Measurements from ENCODE around the gene DISC1. TPM values are rescaled to one million over a fixed set of nuclear protein-coding genes. Genes with fewer than 3 reads are reported as not detected.
"Not testable (repeated sequence)": the region's sequence is repeated elsewhere in the genome, so short reads cannot be mapped to it uniquely, and the experiment has no call there.

Gene DISC1
- total RNA-seq, 3 donors from 2014 or later = 12.1 to 18.9 (median 12.4) TPM

GRCh38 chr1:231761252-231761651 is 134.7 kb downstream of the DISC1 start:
- Histone ChIP-seq H3K9me3 (no peaks in the 10 kb centered on the region), H3K27me3 (no peaks in the 10 kb centered on the region), H3K36me3 (no peaks in the 10 kb centered on the region), H3K27ac (no peak overlapping the region), H3K4me3 (no peak overlapping the region), H3K4me1 (no peaks in the 10 kb centered on the region)
- intact Hi-C loops (cut with DNase I; ENCODE audit: low total_unique reads) = no loop called here
- DNase-seq (ENCODE audit: low spot score in 2 of 2) = no peak
- TF ChIP-seq POLR2A (IDR thresholded peaks at IDR 0.05) (no peak), CTCF (IDR thresholded peaks at IDR 0.05) (no peak), POLR2AphosphoS5 (IDR thresholded peaks at IDR 0.05) (no peak)

- no peak overlapping the region for H3K4me3 ChIP-seq
- no peaks in the 10 kb centered on the region for H3K9me3 ChIP-seq
- no peak for TF ChIP-seq POLR2A (IDR thresholded peaks at IDR 0.05)
- TF ChIP-seq POLR2AphosphoS5 (IDR thresholded peaks at IDR 0.05) = no peak
- TF ChIP-seq CTCF (IDR thresholded peaks at IDR 0.05) = no peak
- intact Hi-C loops (cut with DNase I; ENCODE audit: low total_unique reads) = no loop called here
- no peak overlapping the region for H3K27ac ChIP-seq
- DNase-seq (ENCODE audit: low spot score in 2 of 2) = no peak
- no peaks in the 10 kb centered on the region for H3K4me1 ChIP-seq
- no peaks in the 10 kb centered on the region for H3K36me3 ChIP-seq
- H3K27me3 ChIP-seq = no peaks in the 10 kb centered on the region
These were observed 135.4 kb downstream of the DISC1 start for GRCh38 chr1:231761747-231762541.

- H3K4me3 ChIP-seq = no peak overlapping the region
- intact Hi-C loops (cut with DNase I; ENCODE audit: low total_unique reads) = no loop called here
These were observed 136.9 kb downstream of the DISC1 start for GRCh38 chr1:231763456-231763855.

GRCh38 chr1:231765825-231766224 is 139.2 kb downstream of the DISC1 start:
- H3K27me3 ChIP-seq; H3K4me3 ChIP-seq; H3K4me1 ChIP-seq; DNase-seq (ENCODE audit: low spot score in 2 of 2); H3K27ac ChIP-seq; intact Hi-C loops (cut with DNase I; ENCODE audit: low total_unique reads); H3K36me3 ChIP-seq; H3K9me3 ChIP-seq: not testable (repeated sequence)

More at GRCh38 chr1:231763456-231763855, 136.9 kb downstream of the DISC1 start:
- DNase-seq (ENCODE audit: low spot score in 2 of 2) = no peak
- no peaks in the 10 kb centered on the region for H3K9me3 ChIP-seq
- no peaks in the 10 kb centered on the region for H3K4me1 ChIP-seq
- H3K27ac ChIP-seq = no peak overlapping the region
- no peaks in the 10 kb centered on the region for H3K27me3 ChIP-seq
- H3K36me3 ChIP-seq = no peaks in the 10 kb centered on the region
- TF ChIP-seq POLR2A (IDR thresholded peaks at IDR 0.05) (no peak), POLR2AphosphoS5 (IDR thresholded peaks at IDR 0.05) (no peak), CTCF (IDR thresholded peaks at IDR 0.05) (no peak)

GRCh38 chr1:231767471-231767870 is 140.9 kb downstream of the DISC1 start:
- Histone ChIP-seq H3K27ac (no peak overlapping the region), H3K9me3 (no peaks in the 10 kb centered on the region), H3K4me3 (no peak overlapping the region), H3K36me3 (no peaks in the 10 kb centered on the region), H3K4me1 (no peaks in the 10 kb centered on the region), H3K27me3 (no peaks in the 10 kb centered on the region)
- TF ChIP-seq POLR2AphosphoS5 (IDR thresholded peaks at IDR 0.05) (no peak), POLR2A (IDR thresholded peaks at IDR 0.05) (no peak), CTCF (IDR thresholded peaks at IDR 0.05) (no peak)
- intact Hi-C loops (cut with DNase I; ENCODE audit: low total_unique reads) = no loop called here
- DNase-seq (ENCODE audit: low spot score in 2 of 2) = no peak
